HG03342 (cell line): ENCODE measurements around the gene FGF14.

ENCODE experiments used
- ATAC-seq: cut with Tn5 transposase; IDR thresholded peaks from one replicate; pipeline ENCODE4 v1.9.1; 2021; ENCODE audit warnings: mild to moderate bottlenecking, moderate library complexity; ENCODE audit not compliant: unreplicated experiment

The FGF14 gene

DNA sequence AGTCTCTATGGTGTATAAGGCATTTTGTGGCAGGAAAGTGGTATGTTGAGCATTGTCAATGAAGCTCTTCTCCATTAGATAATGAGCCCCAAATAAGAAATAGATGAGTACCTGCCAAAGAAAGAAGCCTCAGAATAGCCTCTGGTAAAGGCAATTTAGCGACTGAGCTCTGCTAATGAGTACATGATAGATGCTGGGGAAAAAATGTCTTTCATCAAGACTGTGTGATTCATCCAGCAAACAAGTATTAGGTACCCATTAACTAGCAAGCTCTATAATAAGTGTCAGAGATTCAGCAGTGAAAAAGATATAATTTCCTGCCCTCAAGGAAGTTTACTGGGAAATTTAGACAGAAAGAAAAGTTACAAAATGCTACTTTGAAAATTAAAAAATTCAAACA, 654.8 kb downstream of the FGF14 start:
- no peak for ATAC-seq

- no peak for ATAC-seq
These were observed 655.3 kb downstream of the FGF14 start for GRCh38 chr13:101746513-101746912.

DNA sequence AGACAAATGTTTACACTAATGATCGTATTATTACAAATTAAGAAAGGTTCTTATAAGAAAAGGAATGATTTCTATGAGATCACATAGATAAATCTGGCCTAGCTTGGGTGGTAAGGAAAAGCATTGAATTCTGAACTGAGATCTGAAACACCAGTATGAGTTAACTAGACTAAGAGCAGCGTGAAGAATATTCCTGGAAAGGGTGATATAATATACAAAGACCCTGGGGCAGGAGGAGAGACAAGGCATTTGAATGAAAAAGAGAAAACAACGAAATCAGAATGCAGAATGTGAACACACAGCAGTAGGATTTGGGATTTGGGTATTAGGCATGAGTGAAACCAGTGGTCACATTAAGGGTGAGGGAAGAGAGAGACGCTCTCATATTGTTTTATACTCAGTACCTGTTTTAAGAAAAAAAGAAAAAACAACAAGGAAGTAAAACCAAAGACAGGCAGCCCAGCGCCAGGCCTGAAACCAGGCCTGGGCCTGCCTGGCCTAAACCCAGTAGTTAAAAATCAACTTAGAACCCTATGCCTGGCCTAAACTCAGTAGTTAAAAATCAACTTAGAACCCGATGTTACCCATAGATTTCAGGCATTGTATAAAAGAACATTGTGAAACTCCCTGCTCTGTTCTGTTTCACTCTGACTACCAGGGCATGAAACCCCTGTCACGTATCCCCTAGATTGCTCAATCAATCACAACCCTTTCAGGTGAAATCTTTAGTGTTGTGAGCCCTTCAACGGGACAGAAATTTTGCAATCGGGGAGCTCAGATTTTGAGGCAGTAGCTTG, 662.3 kb downstream of the FGF14 start:
- ATAC-seq = peak; percentile 91

GRCh38 chr13:101738336-101738735, 663.5 kb downstream of the FGF14 start:
- no peak for ATAC-seq

GRCh38 chr13:101736566-101736965, 665.3 kb downstream of the FGF14 start:
- ATAC-seq = no peak

- no peak for ATAC-seq
These were observed 671.3 kb downstream of the FGF14 start for GRCh38 chr13:101730420-101731000.

- ATAC-seq = no peak
These were observed 673.2 kb downstream of the FGF14 start for GRCh38 chr13:101728615-101729014.

- no peak for ATAC-seq
These were observed 673.8 kb downstream of the FGF14 start for GRCh38 chr13:101728021-101728420.

DNA sequence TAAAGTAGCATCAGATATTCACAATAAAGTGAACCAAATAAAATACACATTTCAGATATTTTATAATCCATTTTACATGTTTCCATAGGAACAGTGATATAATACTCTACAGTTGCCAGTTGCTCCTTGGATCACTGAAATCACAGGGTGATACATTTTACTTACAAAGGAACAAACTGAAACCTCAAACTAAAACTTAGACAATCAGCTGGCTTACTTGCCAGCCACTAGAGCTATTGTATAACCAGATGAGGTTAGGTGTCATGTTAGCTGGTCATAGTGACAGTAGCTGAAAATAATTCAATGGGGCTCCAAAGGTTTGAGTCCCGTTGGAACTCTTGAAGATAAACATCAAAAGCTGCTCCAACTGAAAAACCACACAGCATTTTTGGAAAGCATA, 674.7 kb downstream of the FGF14 start:
- ATAC-seq = no peak

DNA sequence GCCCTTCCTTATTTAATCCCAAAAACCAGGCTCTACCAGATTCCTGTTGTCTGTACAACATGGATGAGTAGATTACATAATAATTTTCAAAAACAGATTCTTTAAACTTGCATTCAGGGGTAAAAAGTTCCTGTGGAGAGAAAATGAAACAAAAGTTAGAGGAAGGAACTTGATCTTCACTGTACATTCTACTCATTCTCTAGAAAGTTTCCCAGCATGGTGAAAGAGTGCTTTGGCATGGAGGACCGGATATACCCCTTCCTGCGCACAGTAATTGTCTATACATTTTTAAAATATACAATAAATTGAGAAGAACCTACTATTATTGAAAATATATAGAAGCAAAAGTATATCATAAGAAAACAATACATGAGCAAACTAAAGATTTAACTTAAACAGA, 675.2 kb downstream of the FGF14 start:
- no peak for ATAC-seq

GRCh38 chr13:101718496-101718895, 683.4 kb downstream of the FGF14 start:
- no peak for ATAC-seq

DNA sequence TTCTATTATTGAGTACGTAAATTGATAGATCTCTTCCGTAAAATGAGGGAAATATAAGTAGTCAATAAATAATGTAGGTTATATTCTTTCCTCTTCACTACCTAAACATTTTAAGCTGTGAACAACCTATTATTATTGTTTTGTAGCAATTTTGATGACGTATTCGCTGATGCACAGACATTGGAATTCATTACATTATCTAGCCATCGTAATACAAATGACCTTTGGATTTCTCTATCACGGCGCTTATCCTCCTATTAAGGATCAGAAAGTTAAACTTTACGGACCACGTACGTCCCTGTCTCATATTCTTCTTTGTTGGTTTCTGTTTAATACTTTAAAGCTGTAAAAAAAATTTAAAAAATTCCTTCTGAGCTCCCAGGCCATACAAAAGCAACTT, 684.5 kb downstream of the FGF14 start:
- no peak for ATAC-seq

GRCh38 chr13:101714195-101714594, 687.7 kb downstream of the FGF14 start:
- ATAC-seq = no peak

DNA sequence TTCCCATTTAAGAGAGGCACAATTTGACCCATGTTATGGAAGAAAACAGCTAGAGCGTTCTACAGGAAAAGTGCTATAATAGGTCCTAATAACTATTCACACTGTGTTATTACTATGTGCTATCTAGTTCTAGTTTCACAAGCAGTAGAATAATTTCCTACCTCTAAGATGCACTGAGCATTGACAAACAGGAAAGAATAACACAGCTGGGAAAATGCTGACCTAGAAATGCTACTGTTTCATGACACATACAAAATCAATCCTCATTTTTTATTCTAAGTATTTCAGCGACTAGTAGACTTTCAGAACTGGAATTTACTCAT, 689.9 kb downstream of the FGF14 start:
- ATAC-seq = no peak

DNA sequence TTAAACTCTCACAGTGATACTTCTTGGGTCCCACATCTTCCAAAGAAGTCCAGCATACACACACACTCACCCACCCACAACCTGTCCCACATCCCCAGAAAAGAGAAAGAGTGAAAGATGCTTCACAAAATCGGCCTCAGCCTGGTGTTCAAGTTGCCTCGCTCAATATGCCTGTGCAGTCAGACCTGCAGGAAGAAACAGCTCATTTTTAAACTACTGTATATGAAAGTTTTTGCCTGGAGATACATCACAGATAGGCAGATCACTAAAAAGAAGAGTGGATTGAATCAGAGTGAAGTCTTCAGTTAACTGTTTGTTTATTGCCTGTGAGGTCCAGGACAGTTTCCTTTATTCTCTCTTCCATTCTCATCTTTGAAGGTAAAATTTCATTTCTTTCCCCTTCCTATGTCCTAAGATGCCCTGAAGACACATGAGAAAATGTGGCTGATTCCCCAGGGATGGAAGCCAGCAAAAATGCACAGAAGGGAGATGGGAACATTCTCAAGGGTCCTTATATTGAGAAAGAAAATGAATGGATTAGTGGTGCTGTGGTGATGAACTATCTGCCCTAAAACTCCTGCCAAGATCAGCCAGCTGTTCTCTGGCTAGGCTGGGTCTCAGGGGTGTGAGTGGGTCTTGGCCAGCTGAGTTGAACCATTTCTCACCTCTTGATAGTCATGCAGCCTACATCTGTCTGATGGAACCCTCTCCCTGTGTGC, 690.4 kb downstream of the FGF14 start:
- no peak for ATAC-seq

- no peak for ATAC-seq
These were observed 691.9 kb downstream of the FGF14 start for GRCh38 chr13:101709952-101710351.

DNA sequence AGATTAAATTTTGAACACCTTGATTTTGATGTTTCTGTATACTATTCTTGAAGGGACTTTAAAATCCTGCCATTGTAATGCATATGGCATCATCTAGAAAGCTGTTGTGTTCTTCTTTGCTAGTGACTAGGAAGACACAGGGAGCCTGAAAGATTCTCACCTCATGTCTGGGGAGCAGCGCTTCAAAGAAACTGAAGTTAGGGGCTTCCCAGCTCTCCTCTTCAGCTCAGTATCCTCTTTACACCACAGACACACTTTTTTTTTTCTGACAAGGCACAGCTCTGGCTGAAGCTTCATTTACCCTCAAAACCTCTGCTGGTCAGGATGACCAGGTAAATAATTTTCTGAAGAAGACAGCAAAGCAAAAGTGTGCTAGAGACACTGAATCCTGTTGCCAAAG, 693.7 kb downstream of the FGF14 start:
- no peak for ATAC-seq

DNA sequence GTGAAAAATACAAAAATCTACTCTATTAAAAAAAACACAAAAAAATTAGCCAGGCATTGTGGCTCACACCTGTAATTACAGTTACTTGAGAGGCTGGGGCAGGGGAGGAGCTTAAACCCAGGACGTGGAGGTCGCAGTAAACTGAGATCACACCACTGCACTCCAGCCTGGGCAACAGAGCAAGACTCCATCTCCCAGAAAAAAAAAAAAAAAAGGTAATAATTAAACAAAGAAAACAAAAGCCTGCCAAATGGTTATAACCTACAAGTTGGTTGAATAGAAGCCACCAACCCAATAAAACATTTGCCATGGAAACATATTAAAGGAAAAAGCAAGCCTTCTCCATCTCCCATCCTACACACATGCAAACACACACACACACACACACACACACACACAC, 694.2 kb downstream of the FGF14 start:
- no peak for ATAC-seq

GRCh38 chr13:101706651-101707050, 695.2 kb downstream of the FGF14 start:
- ATAC-seq = no peak

DNA sequence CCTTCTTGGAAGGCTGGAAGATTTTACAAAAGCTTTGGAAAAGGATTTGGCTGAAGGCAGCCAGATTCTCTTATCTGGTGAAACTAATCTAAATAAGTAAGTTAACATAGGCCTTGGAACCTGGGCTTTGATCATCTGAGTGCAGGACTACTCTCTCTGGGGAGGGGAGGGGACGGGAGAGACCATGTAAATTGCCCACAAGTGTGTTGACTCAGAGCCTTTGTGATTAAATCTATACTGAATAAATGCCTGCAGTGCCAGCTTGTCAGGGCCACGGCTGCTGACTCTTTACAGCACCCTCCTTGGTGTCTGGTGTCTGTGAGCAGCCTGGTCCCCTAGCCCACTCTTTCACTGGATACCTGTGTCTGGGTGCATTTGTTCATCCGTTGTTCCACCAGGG, 698.0 kb downstream of the FGF14 start:
- ATAC-seq = no peak

DNA sequence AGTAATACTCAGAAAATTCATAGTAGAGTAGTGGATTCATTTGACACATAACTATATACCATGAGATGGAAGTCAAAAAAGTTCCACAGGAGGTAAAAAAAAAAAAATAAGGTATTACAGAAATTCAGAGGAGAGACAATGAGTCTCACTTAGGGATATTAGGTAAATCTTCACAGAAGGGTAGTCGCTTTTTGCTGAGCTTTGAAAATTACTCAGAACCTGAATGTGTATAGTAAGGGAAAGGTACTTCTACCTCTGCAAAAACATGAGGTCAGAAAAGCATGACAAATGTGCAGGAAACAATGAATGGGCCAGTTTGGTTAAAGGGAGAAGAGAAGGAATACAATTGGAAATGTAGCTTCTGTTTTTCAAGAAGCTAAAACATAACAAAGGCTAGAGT, 698.8 kb downstream of the FGF14 start:
- ATAC-seq = no peak

- ATAC-seq = no peak
These were observed 701.2 kb downstream of the FGF14 start for GRCh38 chr13:101700598-101700997.
